Measurements from ENCODE around the gene SH2D4B.

SH2D4B gene

DNA sequence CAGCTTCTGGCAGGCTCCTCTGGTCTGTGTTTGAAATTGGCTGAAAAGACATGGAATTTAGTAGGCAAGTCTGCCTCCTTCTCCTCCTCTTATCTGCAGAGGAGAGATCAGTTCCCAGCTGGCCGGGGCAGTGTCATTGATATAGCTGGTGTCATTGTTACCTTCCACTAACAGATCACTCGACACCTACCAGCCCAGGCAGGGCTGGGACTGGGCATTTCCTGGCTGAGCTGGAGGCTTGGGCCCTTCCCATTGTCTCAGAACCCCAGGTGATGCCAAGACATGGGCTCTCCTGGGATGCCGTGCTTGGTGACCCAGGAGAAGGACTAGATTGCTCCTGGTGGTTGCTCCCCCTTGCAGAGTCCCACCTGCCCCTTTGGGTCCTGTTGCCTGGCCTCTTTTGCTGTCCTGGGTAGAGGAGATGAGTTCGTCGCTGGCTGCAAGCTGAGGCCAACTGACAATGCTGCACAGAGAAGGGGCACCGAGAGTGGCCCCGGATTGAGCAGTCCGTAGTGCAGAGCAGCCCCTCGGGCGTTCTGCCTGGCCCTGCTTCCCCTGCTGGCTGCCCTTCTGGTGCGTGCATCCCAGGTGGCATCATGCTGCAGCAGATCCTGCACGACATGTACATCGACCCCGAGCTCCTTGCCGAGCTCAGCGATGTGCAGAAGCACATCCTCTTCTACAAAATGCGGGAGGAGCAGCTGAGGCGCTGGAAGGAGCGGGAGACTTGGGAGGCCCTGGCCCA lies at the start of gene SH2D4B:
Gene SH2D4B, plus strand, starts transcription at position 167 of the 745 bp plus-strand sequence. Its CDS starts 430 bp downstream, at position 597.
- no peak for DNase-seq

DNA sequence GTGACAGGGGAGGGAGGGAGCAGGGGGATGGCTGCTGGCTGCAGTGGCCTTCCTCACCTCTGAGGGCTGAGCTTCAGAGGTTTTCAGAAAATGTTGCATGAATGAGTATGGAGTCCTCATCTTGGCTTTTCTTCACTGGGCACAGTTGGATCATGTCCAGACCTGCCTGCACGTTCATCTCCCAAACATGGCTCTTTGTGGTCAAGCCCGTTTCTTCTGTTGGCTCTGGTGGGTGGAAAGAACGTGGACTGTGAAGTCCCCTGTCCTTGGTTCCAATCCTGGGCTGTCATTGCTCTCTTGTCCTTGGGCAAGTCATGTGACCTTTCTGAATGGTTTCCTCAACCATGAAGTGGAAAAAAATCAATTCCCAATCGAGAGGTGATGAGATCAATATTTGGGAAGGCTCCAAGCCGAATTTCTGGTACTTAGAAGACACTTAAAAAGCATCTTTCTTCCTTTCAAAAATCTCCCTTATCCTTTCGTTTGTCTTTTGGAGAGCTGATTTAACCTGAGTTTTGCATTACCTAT lies 49.1 kb upstream of the SH2D4B start:
- no peak for DNase-seq

GRCh38 chr10:80489371-80490112 lies 48.2 kb upstream of the SH2D4B start:
- no peak for DNase-seq

- DNase-seq, result no peak
These were observed 46.2 kb upstream of the SH2D4B start for GRCh38 chr10:80491251-80492102.

GRCh38 chr10:80492848-80493521 lies 44.7 kb upstream of the SH2D4B start:
- no peak for DNase-seq

- DNase-seq, result no peak
These were observed 44.1 kb upstream of the SH2D4B start for GRCh38 chr10:80493522-80494051.

DNA sequence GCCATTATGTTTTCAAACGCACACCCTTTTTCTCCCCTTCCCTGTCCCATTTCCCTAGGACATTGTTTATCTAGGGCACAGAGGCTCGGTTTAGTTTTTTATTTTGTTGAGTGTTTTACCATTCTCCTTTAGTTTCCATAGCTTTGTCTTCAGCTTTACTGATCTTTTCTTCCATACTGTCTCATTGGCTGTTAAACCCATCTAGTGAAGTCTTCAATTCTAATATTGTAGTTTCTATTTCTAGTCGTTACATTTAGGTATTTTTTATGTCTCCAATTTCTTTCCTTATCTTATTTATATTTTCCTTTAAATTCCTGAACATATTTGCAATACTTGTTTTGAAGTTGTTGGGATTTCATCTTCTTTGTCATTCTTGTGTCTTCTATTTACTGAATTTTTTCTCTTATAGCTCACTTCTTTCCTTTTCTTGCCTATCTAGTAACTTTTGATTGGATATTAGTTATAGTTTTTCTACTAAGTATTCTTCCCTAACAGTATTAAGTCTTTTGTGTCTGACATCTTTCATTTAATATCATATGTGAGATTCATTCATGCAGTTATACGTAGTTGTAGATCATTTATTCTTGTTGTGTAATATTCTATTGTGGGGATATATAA lies 41.0 kb upstream of the SH2D4B start:
- DNase-seq, result no peak

DNA sequence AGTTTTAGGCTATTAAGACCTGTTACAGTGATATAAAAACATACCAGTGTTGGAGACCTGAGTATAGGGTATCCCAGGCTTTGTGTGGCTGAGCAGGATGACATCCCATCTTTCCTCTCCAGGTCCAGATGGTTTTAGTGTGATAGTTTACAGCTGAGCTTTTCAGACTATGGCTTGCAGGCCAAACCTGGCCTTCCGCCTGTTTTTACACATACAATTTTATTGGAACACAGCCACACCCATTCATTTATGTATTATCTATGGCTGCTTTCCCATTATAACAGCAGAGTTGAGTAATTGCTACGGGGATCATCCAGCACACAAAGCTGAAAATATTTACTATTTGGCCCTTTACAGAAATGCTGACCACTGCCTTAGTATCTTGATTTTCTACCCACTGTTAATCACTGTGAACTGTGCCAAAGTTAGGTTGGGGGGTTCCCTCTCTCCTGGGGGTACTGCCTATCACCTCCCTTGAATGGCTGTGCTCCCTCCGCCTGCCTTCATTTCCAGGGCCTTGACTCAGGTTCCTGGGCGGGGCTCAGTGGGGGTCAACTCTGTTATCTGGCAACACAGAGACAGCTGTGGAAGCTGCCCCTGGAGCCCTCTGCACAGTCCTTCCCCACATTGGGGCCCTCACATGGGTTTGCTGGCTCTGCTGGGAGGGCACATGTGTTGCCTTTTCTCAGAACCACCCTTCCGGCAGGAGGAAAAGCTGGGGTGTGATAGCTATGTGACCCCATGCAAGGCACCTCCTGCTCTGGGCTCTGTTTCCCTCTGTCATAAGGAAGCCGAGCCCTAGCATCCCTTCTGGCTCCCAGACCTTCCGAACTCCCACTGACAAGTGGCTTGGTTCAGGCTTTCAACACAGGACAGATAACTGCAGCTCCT lies 40.3 kb upstream of the SH2D4B start:
- no peak for DNase-seq

DNA sequence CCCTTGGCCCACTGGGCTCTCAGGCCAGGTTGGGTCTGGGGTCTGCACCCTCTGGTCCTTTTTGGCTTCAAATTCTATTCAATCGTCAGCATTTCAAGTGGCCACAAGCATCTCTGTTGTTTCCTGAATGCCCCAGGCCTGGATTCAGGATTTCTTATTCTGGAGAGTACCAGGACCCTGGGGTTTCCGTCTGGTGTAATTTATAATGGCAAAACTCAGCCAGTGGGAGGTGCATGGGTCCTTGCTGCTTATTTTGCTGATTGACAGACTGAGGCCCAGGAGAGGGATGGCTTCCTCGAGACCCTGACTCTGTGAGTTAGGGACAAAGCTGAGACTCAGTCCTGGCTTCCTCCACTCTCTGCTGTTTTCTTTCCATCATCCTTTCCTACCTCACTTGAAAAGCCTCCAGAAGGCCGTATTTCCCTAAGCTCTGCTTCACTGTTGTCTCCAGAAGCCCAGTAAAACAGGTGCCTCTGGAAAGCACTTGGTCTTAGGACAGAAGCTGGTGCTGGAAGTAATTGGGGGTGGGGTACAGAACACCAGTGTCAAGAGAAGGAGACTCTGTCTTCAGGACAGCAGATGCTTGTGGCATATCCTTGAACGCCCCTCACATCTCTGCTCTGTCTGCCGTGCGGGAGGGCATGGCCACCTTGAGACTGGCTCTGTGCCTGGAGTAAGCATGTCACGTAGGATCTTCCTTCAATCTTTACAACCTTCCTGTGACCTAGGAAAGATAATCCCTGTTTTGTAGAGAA lies 39.4 kb upstream of the SH2D4B start:
- DNase-seq, result no peak

GRCh38 chr10:80498833-80499741 lies 38.6 kb upstream of the SH2D4B start:
- DNase-seq, result no peak

- no peak for DNase-seq
These were observed 36.9 kb upstream of the SH2D4B start for GRCh38 chr10:80500572-80501380.

- no peak for DNase-seq
These were observed 36.3 kb upstream of the SH2D4B start for GRCh38 chr10:80501381-80501912.

GRCh38 chr10:80501913-80502521 lies 35.7 kb upstream of the SH2D4B start:
- no peak for DNase-seq

DNA sequence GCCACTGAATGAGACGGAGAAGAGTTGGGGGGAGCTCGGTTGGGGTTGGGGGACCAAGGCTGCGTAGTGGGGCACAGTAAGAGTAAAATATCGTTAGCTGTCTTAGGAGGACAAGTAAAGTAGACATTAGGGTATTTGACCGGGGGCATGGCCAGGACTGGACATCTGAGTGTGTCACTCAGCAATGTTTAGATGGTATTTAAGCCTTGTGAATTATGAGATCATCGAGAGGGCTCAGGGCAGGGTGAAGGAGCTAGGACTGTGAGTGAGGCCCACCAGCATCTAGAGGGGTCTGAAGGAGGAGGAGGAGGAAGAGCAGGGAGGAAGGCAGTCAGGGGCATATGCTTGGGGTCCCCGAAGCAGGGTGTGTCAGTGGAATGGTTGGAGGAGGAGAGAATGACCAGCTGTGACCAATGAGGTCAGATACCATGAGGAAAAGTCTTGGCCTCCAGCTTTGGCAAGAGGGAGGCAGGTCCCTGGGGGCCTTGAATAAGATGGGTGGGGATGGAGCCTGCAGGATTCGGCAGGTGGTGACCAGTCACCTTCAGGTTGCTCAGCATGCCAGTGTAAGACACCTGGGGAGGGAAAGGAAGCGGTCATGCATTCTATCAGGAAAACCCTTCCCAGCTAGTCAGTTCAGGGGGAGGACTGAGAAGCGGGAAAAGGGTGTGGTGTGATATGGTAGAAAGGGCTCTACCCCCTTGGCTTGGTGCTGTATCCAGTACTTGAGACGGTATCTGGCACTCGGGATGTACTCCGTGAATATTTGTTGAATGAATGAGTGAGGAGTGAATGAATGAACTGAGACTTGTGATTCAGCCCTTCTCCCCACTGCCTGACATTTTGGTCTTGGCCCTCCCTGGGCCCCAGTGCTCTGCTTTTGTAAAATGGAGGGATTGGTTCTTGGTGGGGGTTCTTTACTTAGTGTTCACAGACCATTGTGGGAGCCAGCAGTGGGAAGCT lies 34.8 kb upstream of the SH2D4B start:
- DNase-seq, result no peak

- DNase-seq, result no peak
These were observed 34.0 kb upstream of the SH2D4B start for GRCh38 chr10:80503584-80504157.
